Hepatocyte (in vitro differentiated cells): ENCODE results near the gene PLEKHJ1. TPM values are rescaled to one million over a fixed set of nuclear protein-coding genes. Genes with fewer than 3 reads are reported as not detected.

ENCODE experiments used
- DNase-seq: peaks from one replicate; pipeline ENCODE4 v3.0.0-alpha.2; 2016; ENCODE audit warnings: low spot score
- H2AFZ ChIP-seq: fragments of 200-600 bp; sonication (generic); 2 replicates; pipeline ENCODE4 v1.6.0; 2016; ENCODE audit warnings: antibody characterized with exemption, mild to moderate bottlenecking
- H3K27ac ChIP-seq: fragments of 200-600 bp; sonication (generic); 2 replicates; pipeline ENCODE4 v1.5.1; 2016; ENCODE audit warnings: mild to moderate bottlenecking
- H3K27me3 ChIP-seq: fragments of 200-600 bp; sonication (generic); 2 replicates; pipeline ENCODE4 v1.6.1; 2016
- H3K36me3 ChIP-seq: fragments of 200-600 bp; sonication (generic); replicated peaks from 2 replicates; pipeline ENCODE4 v1.5.1; 2016; ENCODE audit warnings: low read depth; ENCODE audit not compliant: insufficient read depth
- H3K4me1 ChIP-seq: fragments of 200-600 bp; sonication (generic); 2 replicates; pipeline ENCODE4 v1.5.1; 2016; ENCODE audit warnings: mild to moderate bottlenecking, moderate library complexity; ENCODE audit not compliant: insufficient read depth
- H3K4me2 ChIP-seq: fragments of 200-600 bp; sonication (generic); 2 replicates; pipeline ENCODE4 v1.6.0; 2016
- H3K4me3 ChIP-seq: fragments of 200-600 bp; sonication (generic); 2 replicates; pipeline ENCODE4 v1.5.1; 2016; ENCODE audit warnings: mild to moderate bottlenecking
- H3K79me2 ChIP-seq: fragments of 200-600 bp; sonication (generic); 2 replicates; pipeline ENCODE4 v1.6.0; 2017; ENCODE audit warnings: mild to moderate bottlenecking
- H3K9me2 ChIP-seq: fragments of 200-600 bp; sonication (generic); replicated peaks from 2 replicates; pipeline ENCODE4 v1.6.0; 2017; ENCODE audit warnings: mild to moderate bottlenecking; ENCODE audit not compliant: insufficient read depth
- H3K9me3 ChIP-seq: fragments of 200-600 bp; sonication (generic); 2 replicates; pipeline ENCODE4 v1.5.1; 2016; ENCODE audit warnings: low read depth, mild to moderate bottlenecking
- H4K20me1 ChIP-seq: fragments of 200-600 bp; sonication (generic); 2 replicates; pipeline ENCODE4 v1.6.0; 2016; ENCODE audit warnings: mild to moderate bottlenecking; ENCODE audit not compliant: insufficient read depth, poor library complexity, severe bottlenecking
- CTCF ChIP-seq: fragments of 200-600 bp; sonication (generic); IDR thresholded peaks from 2 replicates; pipeline ENCODE4 v1.5.1; 2016; ENCODE audit warnings: antibody characterized with exemption, mild to moderate bottlenecking; ENCODE audit not compliant: poor library complexity
- EZH2 ChIP-seq: fragments of 200-600 bp; sonication (generic); IDR thresholded peaks from 2 replicates; pipeline ENCODE4 v1.6.1; 2016; ENCODE audit warnings: antibody characterized with exemption, mild to moderate bottlenecking, borderline replicate concordance
- EZH2phosphoT487 ChIP-seq: fragments of 200-600 bp; sonication (generic); IDR thresholded peaks from one replicate; pipeline ENCODE4 v1.6.1; 2018; ENCODE audit warnings: antibody characterized with exemption, mild to moderate bottlenecking, low read depth, moderate library complexity; ENCODE audit not compliant: unreplicated experiment, severe bottlenecking
- WGBS: methylation state at CpG from one replicate; pipeline ENCODE4 v1.1.6; 2016; ENCODE audit warnings: low lambda C conversion rate; ENCODE audit errors: missing lambda C conversion rate; 5-methylcytosine and 5-hydroxymethylcytosine counted together
- polyA plus RNA-seq: library from polyadenylated mRNA; unstranded; fragments of >200 nt; fragmentation: Nextera tagmentation; extraction: Ambion mirVana; gene quantifications from 2 replicates; pipeline ENCODE4 v1.2.1, GENCODE V29; 2016
- total RNA-seq: library from RNA; depleted of rRNA; stranded (reverse); fragments of >200 nt; gene quantifications from 2 replicates; pipeline ENCODE4 v1.2.3, GENCODE V29; 2014

Gene PLEKHJ1
- total and polyA plus RNA-seq, 2 experiments from 2014 or later, result 165 to 190 TPM

GRCh38 chr19:2240881-2241760, 5.0 kb upstream of the PLEKHJ1 start:
- Histone ChIP-seq H3K9me3 (no peaks in the 10 kb centered on the region), H3K9me2 (no peaks in the 10 kb centered on the region), H3K36me3 (no peaks in the 10 kb centered on the region), H3K4me2 (peak overlapping the region; percentile 84), H3K27me3 (no peaks in the 10 kb centered on the region), H3K79me2 (peaks cover 85% of the 10 kb centered on the region), H4K20me1 (peaks cover 59% of the 10 kb centered on the region), H3K4me1 (peaks cover 66% of the 10 kb centered on the region), H2AFZ (no peak overlapping the region), H3K4me3 (no peak overlapping the region), H3K27ac (peak overlapping the region; percentile 97)
- WGBS, result 89% methylated on average over 41 of the region's 41 CpGs
- DNase-seq, result no peak
- TF ChIP-seq EZH2phosphoT487 (no peak), CTCF (no peak), EZH2 (no peak)

GRCh38 chr19:2239771-2240770, 3.9 kb upstream of the PLEKHJ1 start:
- H3K4me3 ChIP-seq, result peak overlapping the region; percentile 41
- H3K4me2 ChIP-seq, result peak overlapping the region; percentile 84
- H3K9me2 ChIP-seq, result no peaks in the 10 kb centered on the region
- H2AFZ ChIP-seq, result no peak overlapping the region
- H3K79me2 ChIP-seq, result peaks cover 89% of the 10 kb centered on the region
- DNase-seq, result no peak
- no peaks in the 10 kb centered on the region for H3K36me3 ChIP-seq
- H4K20me1 ChIP-seq, result peaks cover 56% of the 10 kb centered on the region
- no peaks in the 10 kb centered on the region for H3K9me3 ChIP-seq
- WGBS, result 49% methylated on average over 34 of the region's 34 CpGs
- H3K27ac ChIP-seq, result peak overlapping the region; percentile 97
- H3K27me3 ChIP-seq, result no peaks in the 10 kb centered on the region
- TF ChIP-seq EZH2, result no peak
- no peak for TF ChIP-seq CTCF
- TF ChIP-seq EZH2phosphoT487, result no peak
- peaks cover 68% of the 10 kb centered on the region for H3K4me1 ChIP-seq

GRCh38 chr19:2239173-2239572, 3.0 kb upstream of the PLEKHJ1 start:
- H3K4me2 ChIP-seq, result peak overlapping the region; percentile 84
- H3K4me3 ChIP-seq, result peak overlapping the region; percentile 41
- peaks cover 90% of the 10 kb centered on the region for H3K79me2 ChIP-seq
- no peaks in the 10 kb centered on the region for H3K36me3 ChIP-seq
- H4K20me1 ChIP-seq, result peaks cover 56% of the 10 kb centered on the region
- TF ChIP-seq EZH2phosphoT487 (no peak), CTCF (no peak), EZH2 (no peak)
- no peak for DNase-seq
- H3K9me2 ChIP-seq, result no peaks in the 10 kb centered on the region
- no peaks in the 10 kb centered on the region for H3K9me3 ChIP-seq
- H2AFZ ChIP-seq, result no peak overlapping the region
- 48% methylated on average over 10 of the region's 10 CpGs for WGBS
- peaks cover 75% of the 10 kb centered on the region for H3K4me1 ChIP-seq
- H3K27me3 ChIP-seq, result no peaks in the 10 kb centered on the region
- peak overlapping the region; percentile 97 for H3K27ac ChIP-seq
